Measurements from ENCODE around the gene OR5D13.

Gene OR5D13

GRCh38 chr11:55773138-55773537 is at the start of gene OR5D13:
Gene OR5D13, plus strand, starts transcription at chr11:55773438. Its CDS starts 0 bp downstream, at chr11:55773438.
- Histone ChIP-seq H3K36me3 (ENCODE audit: low read depth) (no peaks in the 10 kb centered on the region), H3K27ac (ENCODE audit: poor library complexity, severe bottlenecking) (no peak within 1 kb of the TSS), H3K4me3 (ENCODE audit: severe bottlenecking) (no peak within 1 kb of the TSS), H3K27me3 (ENCODE audit: insufficient read depth, poor library complexity, severe bottlenecking) (no peaks in the 10 kb centered on the region), H3K9me3 (ENCODE audit: severe bottlenecking) (no peaks in the 10 kb centered on the region), H3K4me1 (ENCODE audit: insufficient read depth, poor library complexity, severe bottlenecking) (no peaks in the 10 kb centered on the region)
- TF ChIP-seq, protein P1, sequence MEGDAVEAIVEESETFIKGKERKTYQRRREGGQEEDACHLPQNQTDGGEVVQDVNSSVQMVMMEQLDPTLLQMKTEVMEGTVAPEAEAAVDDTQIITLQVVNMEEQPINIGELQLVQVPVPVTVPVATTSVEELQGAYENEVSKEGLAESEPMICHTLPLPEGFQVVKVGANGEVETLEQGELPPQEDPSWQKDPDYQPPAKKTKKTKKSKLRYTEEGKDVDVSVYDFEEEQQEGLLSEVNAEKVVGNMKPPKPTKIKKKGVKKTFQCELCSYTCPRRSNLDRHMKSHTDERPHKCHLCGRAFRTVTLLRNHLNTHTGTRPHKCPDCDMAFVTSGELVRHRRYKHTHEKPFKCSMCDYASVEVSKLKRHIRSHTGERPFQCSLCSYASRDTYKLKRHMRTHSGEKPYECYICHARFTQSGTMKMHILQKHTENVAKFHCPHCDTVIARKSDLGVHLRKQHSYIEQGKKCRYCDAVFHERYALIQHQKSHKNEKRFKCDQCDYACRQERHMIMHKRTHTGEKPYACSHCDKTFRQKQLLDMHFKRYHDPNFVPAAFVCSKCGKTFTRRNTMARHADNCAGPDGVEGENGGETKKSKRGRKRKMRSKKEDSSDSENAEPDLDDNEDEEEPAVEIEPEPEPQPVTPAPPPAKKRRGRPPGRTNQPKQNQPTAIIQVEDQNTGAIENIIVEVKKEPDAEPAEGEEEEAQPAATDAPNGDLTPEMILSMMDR (IDR thresholded peaks at IDR 0.05; ENCODE audit: poor library complexity, severe bottlenecking) = no peak
- DNase-seq (ENCODE audit: low spot score) (no peak), ATAC-seq (ENCODE audit: low read depth) (no peak)

GRCh38 chr11:55726715-55727324 is 46.4 kb upstream of the OR5D13 start:
- Histone ChIP-seq H3K27me3 (ENCODE audit: insufficient read depth, poor library complexity, severe bottlenecking) (no peaks in the 10 kb centered on the region), H3K4me3 (ENCODE audit: severe bottlenecking) (no peak overlapping the region), H3K9me3 (ENCODE audit: severe bottlenecking) (no peaks in the 10 kb centered on the region), H3K27ac (ENCODE audit: poor library complexity, severe bottlenecking) (no peak overlapping the region), H3K36me3 (ENCODE audit: low read depth) (no peaks in the 10 kb centered on the region), H3K4me1 (ENCODE audit: insufficient read depth, poor library complexity, severe bottlenecking) (no peaks in the 10 kb centered on the region)
- ATAC-seq (ENCODE audit: low read depth) (no peak), DNase-seq (ENCODE audit: low spot score) (no peak)
- TF ChIP-seq, protein P1 (IDR thresholded peaks at IDR 0.05; ENCODE audit: poor library complexity, severe bottlenecking) = peak; percentile 9

GRCh38 chr11:55732936-55733335 is 40.3 kb upstream of the OR5D13 start:
- TF ChIP-seq, protein P1 (IDR thresholded peaks at IDR 0.05; ENCODE audit: poor library complexity, severe bottlenecking) = no peak

GRCh38 chr11:55791606-55792005 is 18.4 kb downstream of the OR5D13 start:
- ATAC-seq (ENCODE audit: low read depth) (no peak), DNase-seq (ENCODE audit: low spot score) (no peak)
- Histone ChIP-seq H3K4me1 (ENCODE audit: insufficient read depth, poor library complexity, severe bottlenecking) (no peaks in the 10 kb centered on the region), H3K27me3 (ENCODE audit: insufficient read depth, poor library complexity, severe bottlenecking) (no peaks in the 10 kb centered on the region), H3K4me3 (ENCODE audit: severe bottlenecking) (no peak overlapping the region), H3K9me3 (ENCODE audit: severe bottlenecking) (no peaks in the 10 kb centered on the region), H3K27ac (ENCODE audit: poor library complexity, severe bottlenecking) (no peak overlapping the region), H3K36me3 (ENCODE audit: low read depth) (no peaks in the 10 kb centered on the region)
- TF ChIP-seq, protein P1 (IDR thresholded peaks at IDR 0.05; ENCODE audit: poor library complexity, severe bottlenecking) = no peak

More at GRCh38 chr11:55732936-55733335, 40.3 kb upstream of the OR5D13 start:
- no peaks in the 10 kb centered on the region for H3K4me1 ChIP-seq (ENCODE audit: insufficient read depth, poor library complexity, severe bottlenecking)
- no peaks in the 10 kb centered on the region for H3K36me3 ChIP-seq (ENCODE audit: low read depth)
- DNase-seq (ENCODE audit: low spot score) (no peak), ATAC-seq (ENCODE audit: low read depth) (no peak)
- no peaks in the 10 kb centered on the region for H3K27me3 ChIP-seq (ENCODE audit: insufficient read depth, poor library complexity, severe bottlenecking)
- H3K27ac ChIP-seq (ENCODE audit: poor library complexity, severe bottlenecking) = no peak overlapping the region
- no peak overlapping the region for H3K4me3 ChIP-seq (ENCODE audit: severe bottlenecking)
- H3K9me3 ChIP-seq (ENCODE audit: severe bottlenecking) = no peaks in the 10 kb centered on the region

GRCh38 chr11:55793321-55793720 is 20.1 kb downstream of the OR5D13 start:
- ATAC-seq (ENCODE audit: low read depth) (no peak), DNase-seq (ENCODE audit: low spot score) (no peak)
- H3K27ac ChIP-seq (ENCODE audit: poor library complexity, severe bottlenecking) = no peak overlapping the region
- no peaks in the 10 kb centered on the region for H3K27me3 ChIP-seq (ENCODE audit: insufficient read depth, poor library complexity, severe bottlenecking)
- H3K36me3 ChIP-seq (ENCODE audit: low read depth) = no peaks in the 10 kb centered on the region
- H3K9me3 ChIP-seq (ENCODE audit: severe bottlenecking) = no peaks in the 10 kb centered on the region
- TF ChIP-seq, protein P1 (IDR thresholded peaks at IDR 0.05; ENCODE audit: poor library complexity, severe bottlenecking) = no peak
- H3K4me1 ChIP-seq (ENCODE audit: insufficient read depth, poor library complexity, severe bottlenecking) = no peaks in the 10 kb centered on the region
- H3K4me3 ChIP-seq (ENCODE audit: severe bottlenecking) = no peak overlapping the region
